GM10248 (cell line): ENCODE results near the gene NARS2.

Experiments
- CTCF ChIA-PET: fragments of 300-600 bp; sonication (Branson Sonifier 250); formaldehyde crosslinking; extraction: SDS; loops from one replicate; lab custom pipeline; 2021; ENCODE audit warnings: antibody characterized with exemption; lab: Yijun Ruan, JAX
- POLR2A ChIA-PET: fragments of 350-650 bp; sonication (Branson Sonifier 250); formaldehyde crosslinking; extraction: SDS; loops from one replicate; lab custom pipeline; 2020; ENCODE audit warnings: antibody characterized with exemption; lab: Yijun Ruan, JAX
- DNase-seq: peaks from one replicate; pipeline ENCODE4 v3.0.0; 2012; ENCODE audit errors: extremely low spot score
- TF ChIP-seq, protein P1 (sequence below): IDR thresholded peaks from 2 replicates; pipeline ENCODE4 v1.5.1; 2012; ENCODE audit warnings: mild to moderate bottlenecking, low read depth; ENCODE audit errors: extremely low read depth, missing control alignments, control extremely low read depth

The NARS2 gene

DNA sequence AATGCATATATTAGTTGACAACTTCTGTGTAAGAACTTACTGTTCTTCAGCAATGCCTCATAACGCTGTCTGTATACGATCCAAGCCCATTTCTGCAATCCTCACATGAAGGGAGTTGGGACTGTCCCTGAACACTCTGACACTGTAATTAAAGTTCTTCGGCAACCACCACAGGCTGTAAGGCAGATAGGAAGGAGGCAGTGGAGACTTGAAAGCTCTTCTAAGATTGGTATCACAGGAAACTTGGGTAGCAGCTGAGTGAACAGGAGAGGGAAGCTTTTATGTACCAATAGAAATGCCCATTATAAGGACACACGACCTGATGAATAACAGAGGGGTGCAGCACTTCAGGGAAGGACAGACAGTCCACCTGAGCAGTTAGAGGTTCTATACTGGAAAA is 145.0 kb downstream of the NARS2 start:
- ChIA-PET CTCF (interaction anchor here (1.0 to 12.2 kb wide), 6 partner anchors 10 to 135 kb away, joined by 3 to 129 read pairs (median 3); partner anchors contain the start of gene GAB2), POLR2A (no interaction called here)
- TF ChIP-seq, protein P1, sequence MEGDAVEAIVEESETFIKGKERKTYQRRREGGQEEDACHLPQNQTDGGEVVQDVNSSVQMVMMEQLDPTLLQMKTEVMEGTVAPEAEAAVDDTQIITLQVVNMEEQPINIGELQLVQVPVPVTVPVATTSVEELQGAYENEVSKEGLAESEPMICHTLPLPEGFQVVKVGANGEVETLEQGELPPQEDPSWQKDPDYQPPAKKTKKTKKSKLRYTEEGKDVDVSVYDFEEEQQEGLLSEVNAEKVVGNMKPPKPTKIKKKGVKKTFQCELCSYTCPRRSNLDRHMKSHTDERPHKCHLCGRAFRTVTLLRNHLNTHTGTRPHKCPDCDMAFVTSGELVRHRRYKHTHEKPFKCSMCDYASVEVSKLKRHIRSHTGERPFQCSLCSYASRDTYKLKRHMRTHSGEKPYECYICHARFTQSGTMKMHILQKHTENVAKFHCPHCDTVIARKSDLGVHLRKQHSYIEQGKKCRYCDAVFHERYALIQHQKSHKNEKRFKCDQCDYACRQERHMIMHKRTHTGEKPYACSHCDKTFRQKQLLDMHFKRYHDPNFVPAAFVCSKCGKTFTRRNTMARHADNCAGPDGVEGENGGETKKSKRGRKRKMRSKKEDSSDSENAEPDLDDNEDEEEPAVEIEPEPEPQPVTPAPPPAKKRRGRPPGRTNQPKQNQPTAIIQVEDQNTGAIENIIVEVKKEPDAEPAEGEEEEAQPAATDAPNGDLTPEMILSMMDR = no peak
- DNase-seq = no peak

DNA sequence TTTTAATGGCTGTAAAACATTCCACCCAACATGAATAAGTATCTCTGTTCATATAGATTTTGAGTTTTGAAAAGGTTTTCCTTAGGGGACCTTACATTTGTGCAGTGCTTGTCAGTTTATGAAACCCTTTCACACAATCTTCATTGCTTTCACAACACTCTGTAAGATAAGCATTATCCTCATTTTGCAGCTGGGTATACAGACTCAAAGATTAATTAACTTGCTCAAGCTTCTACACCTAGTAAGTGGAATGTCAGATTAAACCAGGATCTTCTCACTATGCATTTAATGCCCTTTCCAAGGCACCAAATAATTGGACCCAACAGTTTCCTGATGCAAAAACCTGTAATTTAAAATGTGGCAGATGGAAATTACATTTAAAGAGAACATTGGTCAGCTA is 145.5 kb downstream of the NARS2 start:
- DNase-seq = no peak
- TF ChIP-seq, protein P1 = no peak
- ChIA-PET POLR2A (no interaction called here), CTCF (interaction anchor here (1.1 to 12.2 kb wide), 5 partner anchors 10 to 135 kb away, joined by 3 to 129 read pairs (median 3); partner anchors contain the start of gene GAB2)

GRCh38 chr11:78428773-78429172 is 145.9 kb downstream of the NARS2 start:
- no peak for DNase-seq
- ChIA-PET CTCF (interaction anchor here (1.0 to 12.2 kb wide), 6 partner anchors 9 to 201 kb away, joined by 3 to 129 read pairs (median 6); partner anchors contain the start of gene GAB2), POLR2A (no interaction called here)
- TF ChIP-seq, protein P1 = no peak

- POLR2A ChIA-PET = interaction anchor here (1.4 kb wide), 1 partner anchor 9 kb away, joined by 3 read pairs; no protein-coding TSS in a partner anchor
- TF ChIP-seq, protein P1 = no peak
- no peak for DNase-seq
- CTCF ChIA-PET = interaction anchor here (1.0 to 12.2 kb wide), 8 partner anchors 9 to 200 kb away, joined by 3 to 129 read pairs (median 6); partner anchors contain the start of gene GAB2
Measured at GRCh38 chr11:78428266-78428636, 146.4 kb downstream of the NARS2 start.

DNA sequence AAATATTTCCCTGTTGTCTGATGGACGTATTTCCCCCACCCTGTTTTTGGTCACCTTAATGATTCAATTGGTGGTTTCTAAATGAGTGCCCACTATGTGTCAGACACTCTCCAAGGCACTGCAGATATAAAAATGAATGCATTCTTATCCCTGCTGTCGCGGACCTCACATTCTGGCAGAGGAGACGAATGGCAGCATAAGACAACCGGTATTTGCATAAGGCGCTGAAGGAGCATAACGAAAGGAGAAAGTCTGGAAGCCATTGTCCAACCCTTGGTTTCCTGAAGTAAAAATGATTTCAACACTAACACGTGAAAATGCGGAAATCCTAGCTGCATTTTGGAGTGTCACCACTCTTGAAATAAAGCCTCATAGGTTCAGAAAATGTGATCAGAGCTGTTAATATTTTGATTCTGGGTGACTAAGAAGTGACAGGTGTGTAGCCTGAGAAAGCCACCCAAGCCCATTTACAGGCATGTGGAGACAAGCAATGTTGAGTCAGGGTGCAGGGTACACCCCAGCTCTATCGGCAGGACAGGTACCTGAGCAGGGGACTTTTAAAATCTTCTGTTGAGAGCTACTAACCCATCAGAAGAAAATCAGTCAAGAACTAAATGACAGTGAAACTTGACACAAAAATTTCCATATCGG is 146.9 kb downstream of the NARS2 start:
- POLR2A ChIA-PET = interaction anchor here (1.4 kb wide), 1 partner anchor 9 kb away, joined by 3 read pairs; no protein-coding TSS in a partner anchor

GRCh38 chr11:78426845-78427244 is 147.8 kb downstream of the NARS2 start:
- TF ChIP-seq, protein P1 = no peak
- DNase-seq = no peak
- ChIA-PET POLR2A (interaction anchor here (1.4 kb wide), 1 partner anchor 8 kb away, joined by 3 read pairs; no protein-coding TSS in a partner anchor), CTCF (interaction anchor here (1.4 to 12.2 kb wide), 5 partner anchors 7 to 138 kb away, joined by 3 to 129 read pairs (median 7); partner anchors contain the start of gene GAB2)

More for the DNA sequence above, 146.9 kb downstream of the NARS2 start:
- CTCF ChIA-PET = interaction anchor here (0.6 to 12.2 kb wide), 10 partner anchors 8 to 200 kb away, joined by 3 to 129 read pairs (median 5); partner anchors contain the start of gene GAB2
- TF ChIP-seq, protein P1 = no peak
- DNase-seq = no peak
